ENCODE results near the gene FMNL2.
A peak's percentile ranks its signal among the peaks of the same experiment; 100 is the strongest.

The FMNL2 gene

DNA sequence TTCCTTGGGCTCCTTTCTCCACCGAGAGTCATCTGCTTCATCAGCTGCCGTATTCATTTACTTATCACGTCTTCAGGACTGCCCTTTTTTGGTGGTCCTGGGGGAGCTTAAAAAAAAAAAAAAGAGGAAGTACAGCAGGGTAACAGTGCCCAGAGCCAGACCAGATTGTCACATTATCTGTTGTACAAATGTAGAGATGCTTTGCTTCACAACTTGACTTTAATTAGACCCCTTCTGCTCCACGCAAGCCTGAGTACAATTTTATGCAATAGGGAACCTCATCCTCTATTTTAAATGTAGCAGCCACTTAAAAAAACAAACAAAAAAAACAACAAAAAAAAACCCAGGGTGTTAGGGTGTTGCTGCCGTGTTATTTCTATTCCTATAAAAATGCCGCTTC lies 254.0 kb downstream of the FMNL2 start:
- no peak for DNase-seq

GRCh38 chr2:152594022-152594766 lies 259.2 kb downstream of the FMNL2 start:
- DNase-seq = peak in 1 of 2 experiments; percentile 32

DNA sequence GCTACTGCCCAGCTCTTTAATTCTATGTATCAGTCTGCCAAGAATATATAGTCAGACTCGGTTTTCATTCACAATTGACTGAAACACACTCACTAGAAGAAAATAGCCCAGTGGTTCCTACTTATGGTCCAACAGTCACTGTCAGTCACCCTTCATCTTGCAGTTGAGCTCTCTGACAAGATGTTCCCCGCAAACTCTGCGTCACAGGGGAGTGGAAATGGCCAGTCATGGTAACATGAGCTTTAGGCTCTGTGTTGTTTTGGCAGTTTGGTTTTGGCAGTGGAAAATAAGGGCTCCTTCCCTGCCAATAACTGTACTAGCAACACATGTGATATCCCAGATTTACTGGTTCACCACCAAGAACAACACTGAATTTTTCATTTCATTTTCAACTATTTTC lies 259.8 kb downstream of the FMNL2 start:
- no peak for DNase-seq

DNA sequence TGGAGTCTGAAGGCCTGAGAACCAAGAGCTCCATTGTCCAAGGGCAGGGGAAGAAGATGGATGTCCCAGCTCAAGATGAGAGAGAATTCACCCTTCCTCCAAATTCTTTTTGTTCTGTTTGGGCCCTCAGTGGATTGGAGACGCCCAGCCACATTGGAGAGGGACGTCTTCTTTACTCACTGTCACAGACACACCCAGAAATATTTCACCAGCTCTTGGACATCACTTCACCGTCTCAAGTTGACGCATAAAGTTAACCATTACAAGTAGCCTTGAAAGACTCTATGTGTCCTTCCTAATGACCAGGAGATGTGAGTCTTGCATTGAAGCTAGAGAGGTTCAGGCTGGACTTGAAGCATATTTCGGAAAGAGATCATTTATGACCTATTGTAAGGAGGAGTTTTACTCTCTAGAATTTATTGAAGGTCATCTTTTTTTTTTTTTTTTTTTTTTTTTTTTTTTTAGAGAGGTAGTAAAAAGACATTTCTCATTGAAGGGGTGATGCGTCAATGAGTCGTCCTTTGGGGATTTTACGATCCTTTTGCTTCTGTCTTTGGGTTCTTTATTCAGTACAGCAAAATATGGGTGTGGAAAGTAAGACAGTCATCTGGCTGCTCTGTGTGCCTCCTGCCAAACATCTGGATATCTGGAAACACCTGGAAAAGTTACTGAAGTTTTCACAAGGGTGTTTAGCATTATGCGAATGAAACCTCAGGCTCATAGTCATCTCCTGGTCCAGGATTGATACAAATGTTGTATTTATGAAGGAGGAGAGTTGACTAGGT lies 264.2 kb downstream of the FMNL2 start:
- DNase-seq = no peak

DNA sequence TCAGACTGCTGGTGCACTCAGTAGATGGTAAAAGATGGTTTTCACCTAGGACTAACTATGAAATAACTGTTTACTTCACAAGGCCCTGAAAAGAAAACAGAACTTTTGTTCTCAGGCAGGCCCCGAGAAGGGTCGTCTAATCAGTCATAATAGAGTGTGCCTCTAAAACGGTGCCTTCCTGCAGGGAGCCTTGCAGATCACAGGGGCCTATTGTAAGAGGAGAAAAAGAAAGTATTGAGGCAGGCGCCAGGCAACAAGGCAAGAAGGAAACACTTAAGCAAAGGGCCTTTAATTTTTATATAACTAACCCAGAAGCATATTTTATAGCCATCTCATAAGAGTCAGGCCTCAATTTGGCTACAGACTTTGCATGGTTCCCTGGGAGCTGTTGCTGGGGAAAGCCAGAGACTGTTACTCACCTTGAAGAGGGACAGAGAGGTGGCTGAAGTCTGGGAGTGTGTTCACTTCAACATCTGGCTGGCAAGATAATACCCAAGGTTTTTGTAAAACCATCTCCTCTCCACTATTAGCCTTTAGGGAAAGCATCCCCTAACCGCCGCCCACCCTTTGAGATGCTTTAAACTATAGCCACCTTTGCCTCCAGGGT lies 265.2 kb downstream of the FMNL2 start:
- DNase-seq = no peak

GRCh38 chr2:152600697-152601096 lies 265.7 kb downstream of the FMNL2 start:
- DNase-seq = no peak

- DNase-seq = no peak
Observed at GRCh38 chr2:152602750-152603149, 267.8 kb downstream of the FMNL2 start.

- no peak for DNase-seq
Observed at GRCh38 chr2:152603166-152603565, 268.2 kb downstream of the FMNL2 start.

GRCh38 chr2:152606081-152606480 lies 271.1 kb downstream of the FMNL2 start:
- DNase-seq = no peak

- DNase-seq = no peak
Observed at GRCh38 chr2:152606941-152607340, 272.0 kb downstream of the FMNL2 start.

DNA sequence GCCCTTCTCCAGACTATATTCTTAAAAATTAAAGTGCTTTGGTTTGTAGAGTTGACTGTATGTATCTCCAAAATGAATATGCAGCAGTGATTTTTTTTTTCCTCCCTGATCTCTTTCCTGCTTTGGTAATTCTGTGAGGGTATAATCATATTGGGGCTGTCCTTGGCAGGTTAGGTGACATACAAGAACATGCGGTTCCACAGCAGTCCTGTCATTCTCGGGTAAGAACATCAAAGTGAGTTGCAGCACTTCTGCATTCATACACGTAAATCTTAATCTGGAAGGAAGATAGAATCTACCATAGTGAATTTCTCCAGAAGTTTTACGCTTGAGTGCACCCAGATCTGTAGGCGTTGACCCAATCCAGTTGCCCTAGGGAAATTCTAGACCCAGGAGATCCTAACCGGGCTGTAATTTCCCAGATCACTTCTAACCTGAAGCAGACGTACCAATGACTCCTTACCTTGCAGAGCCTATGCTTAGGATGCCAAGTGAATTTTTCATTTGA lies 272.9 kb downstream of the FMNL2 start:
- no peak for DNase-seq

- DNase-seq = no peak
Observed at GRCh38 chr2:152609154-152609553, 274.2 kb downstream of the FMNL2 start.

DNA sequence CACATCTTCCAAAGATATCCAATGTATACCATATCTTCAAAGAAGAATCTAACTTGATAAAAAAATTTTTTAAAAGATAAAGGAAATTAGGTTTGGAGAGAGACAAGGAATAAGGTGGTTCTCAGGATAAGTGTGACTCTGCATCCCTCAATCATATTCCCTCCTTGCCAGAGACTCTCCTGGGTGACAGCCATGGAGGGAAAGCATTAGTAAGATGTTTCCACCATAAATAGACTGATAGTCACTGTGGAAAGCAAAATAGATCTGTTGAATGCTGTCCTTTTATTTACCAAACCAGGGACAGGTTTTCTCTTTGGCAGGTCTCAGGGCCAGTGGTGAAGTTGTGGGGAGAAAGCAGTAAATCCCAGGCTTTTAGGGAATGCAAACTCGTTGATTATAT lies 274.7 kb downstream of the FMNL2 start:
- no peak for DNase-seq

GRCh38 chr2:152611458-152612231 lies 276.7 kb downstream of the FMNL2 start:
- no peak for DNase-seq

- DNase-seq = no peak
Observed at GRCh38 chr2:152613235-152613634, 278.3 kb downstream of the FMNL2 start.

DNA sequence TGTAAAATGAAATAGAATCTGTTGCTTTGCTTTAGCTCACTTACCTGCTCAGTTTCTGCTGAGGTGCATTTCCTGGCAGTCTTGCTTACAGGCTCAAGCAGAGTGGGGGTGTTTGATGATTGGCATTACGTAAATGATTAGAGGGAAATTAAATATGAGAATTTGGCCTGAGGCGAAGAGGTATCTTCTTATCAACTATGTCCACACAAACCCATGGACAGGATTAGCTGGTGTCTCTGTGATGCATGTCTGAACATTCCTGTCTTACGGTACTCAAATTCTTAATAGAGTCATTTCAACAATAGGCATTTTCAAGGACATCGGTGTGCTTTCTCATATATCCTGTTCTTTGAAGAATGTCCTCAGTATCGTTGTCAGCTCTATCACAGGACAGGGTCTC lies 280.2 kb downstream of the FMNL2 start:
- DNase-seq = no peak

DNA sequence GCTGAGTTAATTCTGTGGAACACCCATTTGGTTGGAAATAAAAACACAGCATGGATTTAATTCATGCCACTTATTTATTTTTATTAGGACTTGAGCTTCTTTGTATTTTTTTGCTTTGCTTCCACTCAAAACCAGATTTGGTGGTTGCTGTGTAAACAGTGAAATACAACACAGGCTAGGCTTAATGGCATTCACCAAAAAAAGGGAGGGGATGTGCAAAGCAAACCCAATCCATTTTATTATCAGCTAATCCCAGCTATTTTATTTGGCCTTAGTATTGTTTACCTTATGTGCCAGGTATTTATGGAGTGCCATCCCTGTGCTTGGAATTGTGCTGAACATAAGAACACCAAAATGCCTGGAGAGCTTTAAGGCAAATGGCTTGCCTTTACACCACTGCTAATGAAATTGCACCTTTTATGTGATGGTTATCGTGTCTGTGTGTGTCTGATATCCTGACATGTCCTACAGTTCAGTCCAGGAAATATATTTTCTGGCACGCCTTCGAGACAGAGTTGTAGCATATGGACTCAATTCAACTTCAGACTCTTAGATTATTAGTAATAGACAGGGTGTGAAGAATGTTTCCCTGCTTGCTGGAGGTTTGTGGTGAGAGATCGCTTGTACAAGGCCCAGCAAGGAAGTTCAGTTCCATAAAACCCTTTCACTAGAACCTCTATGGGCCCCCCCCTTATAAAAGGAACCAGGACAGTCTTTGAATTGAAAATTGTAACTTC lies 282.6 kb downstream of the FMNL2 start:
- no peak for DNase-seq

DNA sequence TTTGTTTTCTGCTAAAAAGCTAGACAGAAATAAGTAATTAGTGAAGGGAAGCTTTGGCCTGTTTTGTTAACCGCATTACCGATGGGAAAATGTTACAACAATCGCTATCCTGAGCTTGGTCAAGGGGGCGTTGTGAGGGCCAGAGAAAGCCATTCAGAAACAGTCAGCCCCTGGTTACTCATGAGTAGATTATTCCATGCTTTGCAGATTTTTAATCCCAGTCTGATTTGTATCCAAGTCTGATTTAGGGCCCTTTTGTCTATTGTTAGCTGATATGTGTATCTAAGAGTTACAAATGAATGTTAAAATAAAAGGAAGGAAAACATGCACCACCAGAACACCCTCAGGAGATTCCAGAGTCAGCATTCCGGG lies 283.2 kb downstream of the FMNL2 start:
- no peak for DNase-seq

DNA sequence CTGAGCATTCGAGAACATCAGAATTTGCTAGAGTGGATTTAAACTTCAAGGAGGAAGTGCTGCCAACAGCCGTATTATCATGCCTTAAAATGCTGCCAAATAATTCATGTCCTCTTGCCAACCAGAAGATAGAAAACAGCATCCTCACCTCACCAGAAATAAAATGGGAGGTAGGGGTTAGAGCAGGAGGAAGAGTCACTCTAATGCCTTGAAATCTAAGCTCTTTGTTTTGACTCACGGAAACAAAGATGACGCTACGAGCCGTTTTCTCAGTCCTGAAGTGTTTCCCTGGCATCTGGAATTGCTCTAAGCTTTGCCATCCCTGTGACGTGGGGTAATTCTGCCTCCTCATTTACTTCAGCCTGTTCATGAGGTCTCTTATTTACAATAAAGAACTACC lies 285.2 kb downstream of the FMNL2 start:
- no peak for DNase-seq

DNA sequence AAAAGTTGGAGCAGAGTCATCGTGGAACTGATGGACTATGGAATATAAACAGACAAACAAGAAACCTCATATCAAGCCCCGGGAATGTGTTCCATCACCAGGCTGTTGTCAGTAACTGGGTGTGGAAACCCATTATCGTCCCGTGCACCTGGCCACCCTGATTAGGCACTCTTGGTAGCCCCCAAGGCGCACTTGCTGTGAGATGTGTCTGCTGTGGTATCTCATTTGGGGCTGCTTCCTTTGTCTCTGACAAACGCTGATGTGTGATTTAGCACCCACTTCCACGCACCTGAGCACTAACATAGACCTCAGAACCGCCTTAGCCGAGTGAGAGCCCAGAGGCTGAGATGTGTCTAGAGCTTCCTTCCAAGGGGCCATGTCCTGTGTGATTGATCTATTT lies 286.0 kb downstream of the FMNL2 start:
- no peak for DNase-seq

GRCh38 chr2:152622219-152622618 lies 287.2 kb downstream of the FMNL2 start:
- no peak for DNase-seq

DNA sequence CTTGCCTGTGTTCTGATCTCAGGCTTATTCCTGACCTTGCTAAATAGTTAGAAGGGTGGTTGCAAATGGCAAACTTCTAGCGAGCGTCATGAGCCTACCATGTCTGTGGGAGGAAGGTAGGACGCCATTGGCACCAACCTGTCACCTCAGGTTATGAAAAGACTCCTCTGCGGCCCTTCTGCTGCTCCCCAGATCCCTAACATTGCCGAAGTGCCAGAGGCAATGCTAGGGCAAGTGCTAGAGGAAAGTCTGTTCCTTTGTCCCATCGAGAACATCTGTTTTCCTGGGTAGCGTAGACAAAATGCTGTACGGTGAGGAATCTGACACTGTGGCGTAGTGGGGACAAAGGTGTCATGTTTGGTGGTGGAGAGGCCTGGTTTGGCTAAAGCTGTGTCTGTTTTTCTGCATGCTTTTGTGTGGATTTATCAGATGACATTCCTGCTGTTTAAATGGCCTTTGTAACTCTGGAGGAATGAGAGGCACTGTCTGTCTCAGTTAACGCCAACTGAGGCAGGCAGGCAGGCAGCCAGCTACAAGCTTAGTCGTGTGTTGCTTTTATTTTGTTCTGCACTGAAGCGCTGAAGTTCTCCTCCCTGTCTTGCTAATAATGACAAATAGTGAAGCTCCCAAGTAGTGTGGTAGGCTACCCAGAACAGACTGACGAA lies 288.2 kb downstream of the FMNL2 start:
- DNase-seq = no peak

All from NCI-H524 (cell line).